ENCODE data around the gene CBY3.
"Not testable (repeated sequence)": the region's sequence is repeated elsewhere in the genome, so short reads cannot be mapped to it uniquely, and the experiment has no call there.

DNA sequence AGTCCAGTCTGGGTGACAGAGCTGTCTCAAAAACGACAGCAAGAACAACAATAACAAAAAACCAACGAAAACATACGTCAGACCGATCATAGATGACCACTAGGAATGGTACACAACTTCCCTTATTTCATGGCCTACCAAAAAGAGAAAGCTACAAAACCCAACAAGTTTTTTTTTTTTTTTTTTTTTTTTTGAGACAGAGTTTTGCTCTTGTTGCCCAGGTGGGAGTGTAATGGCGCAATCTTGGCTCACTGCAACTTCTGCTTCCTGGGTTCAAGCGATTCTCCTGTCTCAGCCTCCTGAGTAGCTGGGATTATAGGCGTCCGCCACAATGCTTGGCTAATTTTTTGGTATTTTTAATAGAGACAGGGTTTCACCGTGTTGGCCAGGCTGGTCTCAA, 8.4 kb upstream of the CBY3 start:
- not testable (repeated sequence) for TF ChIP-seq POLR2A (IDR thresholded peaks at IDR 0.05); POLR2AphosphoS5 (IDR thresholded peaks at IDR 0.05); EP300 (IDR thresholded peaks at IDR 0.05; ENCODE audit: low read depth)
- TF ChIP-seq, protein P1, sequence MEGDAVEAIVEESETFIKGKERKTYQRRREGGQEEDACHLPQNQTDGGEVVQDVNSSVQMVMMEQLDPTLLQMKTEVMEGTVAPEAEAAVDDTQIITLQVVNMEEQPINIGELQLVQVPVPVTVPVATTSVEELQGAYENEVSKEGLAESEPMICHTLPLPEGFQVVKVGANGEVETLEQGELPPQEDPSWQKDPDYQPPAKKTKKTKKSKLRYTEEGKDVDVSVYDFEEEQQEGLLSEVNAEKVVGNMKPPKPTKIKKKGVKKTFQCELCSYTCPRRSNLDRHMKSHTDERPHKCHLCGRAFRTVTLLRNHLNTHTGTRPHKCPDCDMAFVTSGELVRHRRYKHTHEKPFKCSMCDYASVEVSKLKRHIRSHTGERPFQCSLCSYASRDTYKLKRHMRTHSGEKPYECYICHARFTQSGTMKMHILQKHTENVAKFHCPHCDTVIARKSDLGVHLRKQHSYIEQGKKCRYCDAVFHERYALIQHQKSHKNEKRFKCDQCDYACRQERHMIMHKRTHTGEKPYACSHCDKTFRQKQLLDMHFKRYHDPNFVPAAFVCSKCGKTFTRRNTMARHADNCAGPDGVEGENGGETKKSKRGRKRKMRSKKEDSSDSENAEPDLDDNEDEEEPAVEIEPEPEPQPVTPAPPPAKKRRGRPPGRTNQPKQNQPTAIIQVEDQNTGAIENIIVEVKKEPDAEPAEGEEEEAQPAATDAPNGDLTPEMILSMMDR (IDR thresholded peaks at IDR 0.05), result not testable (repeated sequence)

All from transverse colon (tissue), 4 donors.